Endodermal cell (in vitro differentiated cells): ENCODE results near the gene OSBPL3. TPM values are rescaled to one million over a fixed set of nuclear protein-coding genes. Genes with fewer than 3 reads are reported as not detected.
A peak's percentile ranks its signal among the peaks of the same experiment; 100 is the strongest.

Experiments
- DNase-seq: peaks from one replicate; pipeline ENCODE4 v3.0.0-alpha.2; 2017
- H3K27ac ChIP-seq: 2 replicates; pipeline ENCODE4 v1.5.1; 2013; ENCODE audit warnings: mild to moderate bottlenecking, low read depth, low read length, moderate library complexity
- H3K27me3 ChIP-seq: 2 replicates; pipeline ENCODE4 v1.6.1; 2013; ENCODE audit warnings: mild to moderate bottlenecking, low read length, moderate library complexity; ENCODE audit not compliant: insufficient read depth, control insufficient read depth, poor library complexity, severe bottlenecking
- H3K36me3 ChIP-seq: 2 replicates; pipeline ENCODE4 v1.7.0; 2013; ENCODE audit warnings: mild to moderate bottlenecking, low read length, moderate library complexity; ENCODE audit not compliant: control insufficient read depth, insufficient read depth
- H3K4me1 ChIP-seq: one replicate; pipeline ENCODE4 v1.7.0; 2013; ENCODE audit warnings: low read length; ENCODE audit not compliant: control insufficient read depth, insufficient read depth
- H3K4me3 ChIP-seq: 2 replicates; pipeline ENCODE4 v1.5.1; 2013; ENCODE audit warnings: mild to moderate bottlenecking, low read length, moderate library complexity
- H3K9ac ChIP-seq: 2 replicates; pipeline ENCODE4 v1.6.1; 2013; ENCODE audit warnings: mild to moderate bottlenecking, low read length, moderate library complexity; ENCODE audit not compliant: poor library complexity, severe bottlenecking; ENCODE audit errors: extremely low read depth
- H3K9me3 ChIP-seq: 2 replicates; pipeline ENCODE4 v1.6.1; 2013; ENCODE audit warnings: mild to moderate bottlenecking, low read length, moderate library complexity; ENCODE audit not compliant: control insufficient read depth
- H3K27ac Mint-ChIP-seq: 2 replicates; pipeline ENCODE4 v1.8.0; 2020; ENCODE audit warnings: mixed read lengths
- H3K27me3 Mint-ChIP-seq: 2 replicates; pipeline ENCODE4 v1.8.0; 2021; ENCODE audit warnings: mild to moderate bottlenecking, mixed read lengths; ENCODE audit not compliant: insufficient read depth
- H3K36me3 Mint-ChIP-seq: 2 replicates; pipeline ENCODE4 v1.8.0; 2020; ENCODE audit warnings: low read depth, mixed read lengths
- H3K4me1 Mint-ChIP-seq: 2 replicates; pipeline ENCODE4 v1.8.0; 2020; ENCODE audit warnings: mixed read lengths
- H3K4me3 Mint-ChIP-seq: 2 replicates; pipeline ENCODE4 v1.8.0; 2020; ENCODE audit warnings: mild to moderate bottlenecking, moderate library complexity, mixed read lengths
- H3K9me3 Mint-ChIP-seq: 2 replicates; pipeline ENCODE4 v1.8.0; 2020; ENCODE audit warnings: mild to moderate bottlenecking, mixed read lengths
- CTCF ChIP-seq: fragments of 200-600 bp; sonication (generic); conservative IDR thresholded peaks from 2 replicates; pipeline ENCODE4 v1.5.0; 2021; ENCODE audit warnings: antibody characterized with exemption, mild to moderate bottlenecking
- WGBS, 2 experiments: methylation state at CpG; one replicate each; pipeline versions ENCODE4 v1.1.5 to v1.1.7; 2013; ENCODE audit warnings: missing lambda C conversion rate in 2 of 2, mixed read lengths in 1 of 2; ENCODE audit not compliant: insufficient coverage in 1 of 2, insufficient read length in 1 of 2; 5-methylcytosine and 5-hydroxymethylcytosine counted together
- total RNA-seq, 2 donors: library from RNA; stranded (reverse); fragmentation: NEBNext Ultra II Directional in 1 of 2; extraction: Animal tissue kit (Norgen Biotek cat#: 25700) in 1 of 2; gene quantifications; 2 replicates in 1 of 2; 3 replicates in 1 of 2; pipeline ENCODE4 v1.2.1, GENCODE V29; 2021

OSBPL3 gene
- total RNA-seq, 2 donors from 2014 or later = 9.8 to 11.3 TPM

GRCh38 chr7:24987331-24987842, 7.4 kb upstream of the OSBPL3 start:
- H3K4me3 Mint-ChIP-seq = no peak overlapping the region

GRCh38 chr7:24982917-24983316, 2.9 kb upstream of the OSBPL3 start:
- peak; percentile 60 for DNase-seq
- Mint-ChIP-seq H3K4me1 (peaks cover 20% of the 10 kb centered on the region), H3K4me3 (no peak overlapping the region), H3K36me3 (peaks cover 1% of the 10 kb centered on the region), H3K27ac (no peak overlapping the region), H3K27me3 (peaks cover 51% of the 10 kb centered on the region), H3K9me3 (peaks cover 22% of the 10 kb centered on the region)
- Histone ChIP-seq H3K27me3 (peaks cover 41% of the 10 kb centered on the region), H3K9me3 (peaks cover 27% of the 10 kb centered on the region), H3K27ac (no peak overlapping the region), H3K9ac (no peak overlapping the region), H3K36me3 (no peaks in the 10 kb centered on the region), H3K4me1 (no peaks in the 10 kb centered on the region), H3K4me3 (no peak overlapping the region)
- peak; percentile 61 for TF ChIP-seq CTCF
- WGBS, 2 experiments = 90 to 100% methylated on average over 2 of the region's 2 CpGs

More at GRCh38 chr7:24987331-24987842, 7.4 kb upstream of the OSBPL3 start:
- Histone ChIP-seq H3K4me3 (no peak overlapping the region), H3K9ac (no peak overlapping the region), H3K36me3 (no peaks in the 10 kb centered on the region), H3K4me1 (no peaks in the 10 kb centered on the region), H3K9me3 (peaks cover 27% of the 10 kb centered on the region), H3K27me3 (peaks cover 9% of the 10 kb centered on the region), H3K27ac (no peak overlapping the region)
- no peak for DNase-seq
- Mint-ChIP-seq H3K9me3 (peaks cover 22% of the 10 kb centered on the region), H3K27ac (no peak overlapping the region), H3K36me3 (peaks cover 1% of the 10 kb centered on the region), H3K4me1 (peaks cover 4% of the 10 kb centered on the region), H3K27me3 (peaks cover 20% of the 10 kb centered on the region)
- WGBS, 2 experiments = 100% methylated on average over 1 of the region's 1 CpG; no CpG with 5 or more reads in 1 of the 2 experiments
- TF ChIP-seq CTCF = no peak

GRCh38 chr7:24981171-24981951, 1.4 kb upstream of the OSBPL3 start:
- Mint-ChIP-seq H3K4me1 (peaks cover 20% of the 10 kb centered on the region), H3K27ac (peak overlapping the region; percentile 26), H3K4me3 (peak overlapping the region; percentile 80), H3K27me3 (peaks cover 58% of the 10 kb centered on the region), H3K36me3 (peaks cover 1% of the 10 kb centered on the region), H3K9me3 (peaks cover 22% of the 10 kb centered on the region)
- no peak overlapping the region for H3K9ac ChIP-seq
- no peaks in the 10 kb centered on the region for H3K36me3 ChIP-seq
- peak overlapping the region; percentile 87 for H3K4me3 ChIP-seq
- WGBS, 2 experiments = 5 to 7% methylated on average over 31 to 52 of the region's 52 CpGs
- peaks cover 27% of the 10 kb centered on the region for H3K9me3 ChIP-seq
- TF ChIP-seq CTCF = no peak
- H3K27ac ChIP-seq = no peak overlapping the region
- no peaks in the 10 kb centered on the region for H3K4me1 ChIP-seq
- peak; percentile 75 for DNase-seq
- H3K27me3 ChIP-seq = peaks cover 42% of the 10 kb centered on the region
